Stimulated activated CD8-positive, alpha-beta memory T cell treated with anti-CD3 and anti-CD28 coated beads, Interleukin-15, amount 100 ng/mL, for 48 hours (primary cell): ENCODE results near the gene SRL.

Experiments used
- DNase-seq, 2 donors: peaks; one replicate each; pipeline ENCODE4 v3.0.0-alpha.2; 2020; ENCODE audit warnings: low read depth in 2 of 2

Gene SRL

DNA sequence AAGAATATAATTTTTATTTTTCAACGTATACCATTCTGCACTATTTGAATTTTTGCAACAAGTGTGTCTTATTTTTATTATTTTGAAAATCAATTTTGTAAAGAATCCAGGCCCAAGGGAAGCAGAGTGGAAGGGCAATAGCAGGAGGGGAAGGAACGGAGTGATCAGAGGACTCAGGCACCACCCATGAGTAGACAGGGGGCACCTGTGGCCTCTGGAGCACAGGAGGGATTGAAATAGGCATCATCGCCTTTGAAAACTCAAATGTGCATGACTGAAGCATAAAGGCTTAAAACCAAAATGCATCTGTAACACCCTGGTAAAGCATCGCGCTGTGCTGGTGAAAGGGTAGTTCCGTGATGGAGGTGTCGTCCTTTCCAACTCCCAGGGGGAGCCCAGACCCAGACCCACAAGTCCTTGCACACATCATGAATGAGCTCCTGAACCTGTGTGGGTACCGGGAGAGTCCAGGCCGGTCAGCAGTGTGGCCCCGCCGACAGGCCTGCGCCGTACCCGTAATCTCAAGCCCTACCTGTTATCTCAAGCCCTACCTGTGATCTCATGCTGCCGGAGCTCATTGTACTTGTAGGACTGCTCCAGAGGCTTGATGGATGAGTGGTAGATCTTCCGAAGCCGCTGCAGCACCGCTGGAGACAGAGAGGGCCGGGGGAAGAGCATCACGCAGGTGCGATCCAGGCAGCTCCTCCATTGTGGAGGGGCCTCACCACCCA is 39.1 kb downstream of the SRL start:
- no peak for DNase-seq

DNA sequence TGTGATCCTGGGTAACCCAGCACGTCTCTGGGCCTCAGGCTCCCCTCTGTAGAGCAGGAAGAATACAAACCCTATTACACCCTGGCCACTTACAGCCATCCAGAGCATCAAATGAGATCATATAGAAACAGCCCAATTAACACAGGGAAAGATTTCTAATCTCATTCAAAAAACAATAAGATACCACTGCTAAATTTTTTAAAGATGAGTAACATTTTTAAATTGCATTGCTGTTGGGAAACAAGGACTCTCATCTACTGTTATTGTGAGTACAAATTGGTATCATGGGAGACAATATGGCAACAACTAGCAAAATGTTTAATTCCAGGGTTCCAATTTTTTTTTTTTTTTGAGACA is 41.1 kb downstream of the SRL start:
- no peak for DNase-seq

DNA sequence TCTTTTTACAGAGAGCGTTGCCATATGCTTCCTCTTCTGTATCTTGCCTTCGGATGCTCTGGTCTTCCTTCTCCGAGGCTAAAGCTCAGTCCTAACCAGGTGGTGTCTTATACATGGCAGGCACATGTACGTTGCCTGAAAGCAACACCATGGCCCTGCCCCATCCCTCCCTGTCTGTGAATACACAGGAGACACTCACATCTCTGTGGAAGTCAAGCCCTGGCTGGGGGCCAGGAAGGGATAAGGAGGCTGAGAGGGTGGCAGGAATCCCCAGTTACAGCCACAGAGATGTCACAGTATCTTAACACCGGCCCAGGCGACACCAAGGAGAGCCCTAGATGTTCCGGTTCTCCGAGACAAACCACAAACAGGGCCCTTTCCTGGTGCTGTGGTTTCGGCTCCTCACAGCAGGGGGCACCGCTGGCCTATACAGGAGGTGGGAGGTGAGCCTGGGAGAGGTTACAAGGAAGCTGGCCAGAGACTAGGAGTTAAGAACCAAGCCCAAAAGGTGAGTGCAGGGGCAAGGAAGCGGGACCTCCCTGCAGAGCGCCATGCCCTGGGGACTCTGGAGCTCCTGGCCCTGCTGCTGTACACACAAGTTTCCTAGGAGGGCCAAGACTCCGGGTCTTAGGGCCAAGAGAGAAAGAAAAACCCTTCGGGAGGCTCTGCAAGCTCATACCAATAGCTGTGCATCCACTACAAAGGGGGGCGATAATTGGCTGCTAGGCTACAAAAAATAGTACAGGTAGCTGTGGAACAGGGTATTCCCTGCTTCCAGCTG is 41.7 kb downstream of the SRL start:
- DNase-seq = peak in 1 of 2 donors; percentile 12

DNA sequence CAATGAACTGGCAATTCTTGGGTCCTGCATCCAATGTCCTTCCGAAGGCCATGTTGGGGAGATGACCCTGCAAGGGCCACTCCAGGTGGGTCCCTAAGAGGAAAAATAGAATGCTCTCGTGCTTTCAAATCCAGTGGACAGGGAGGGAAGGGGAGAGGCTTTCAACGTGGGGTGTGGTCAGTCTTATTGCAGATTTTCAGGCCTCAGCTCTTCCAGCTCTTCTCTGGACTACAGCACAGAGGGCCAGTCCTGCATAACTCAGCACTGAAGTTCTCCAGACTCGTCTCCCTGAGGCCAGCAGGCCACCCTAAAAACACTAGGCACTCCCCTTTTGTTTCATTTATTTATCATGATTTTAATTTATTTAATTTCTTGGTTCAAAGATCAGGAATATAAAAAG is 43.1 kb downstream of the SRL start:
- no peak for DNase-seq

DNA sequence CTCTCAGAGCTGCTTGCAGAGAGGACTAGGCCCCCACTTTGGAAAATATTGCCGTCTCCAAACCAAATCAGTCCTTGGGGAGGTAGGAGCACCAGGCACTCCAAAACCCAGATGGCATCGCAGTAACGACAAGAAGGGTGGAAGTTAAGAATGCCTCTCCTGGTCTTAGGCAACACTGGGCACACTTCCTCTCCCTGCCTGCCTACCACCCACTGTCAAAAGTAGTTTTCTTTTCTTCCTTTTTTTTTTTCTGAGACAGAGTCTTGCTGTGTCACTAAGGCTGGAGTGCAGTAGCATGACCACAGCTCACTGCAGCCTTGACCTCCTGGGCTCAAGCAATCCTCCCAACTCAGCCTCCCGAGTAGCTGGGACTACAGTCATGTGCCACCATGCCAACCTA is 47.2 kb downstream of the SRL start:
- DNase-seq = no peak

DNA sequence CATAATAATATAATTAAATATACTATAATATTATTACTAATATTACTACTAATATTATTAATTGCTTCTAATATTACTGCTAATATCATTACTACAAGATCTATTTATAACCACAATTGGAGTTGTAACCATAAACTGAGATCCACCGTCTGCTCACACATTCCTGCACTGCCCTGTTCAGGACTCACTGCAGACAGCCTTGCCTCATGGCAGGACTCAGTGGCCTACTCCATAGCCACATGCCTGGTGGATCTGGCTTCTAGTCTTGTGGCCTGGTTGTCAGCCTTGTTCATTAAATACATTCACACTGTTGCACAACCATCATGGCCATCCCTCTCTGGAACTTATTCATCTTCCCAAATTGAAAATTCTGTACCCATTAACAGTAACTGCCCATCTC is 48.0 kb downstream of the SRL start:
- no peak for DNase-seq

DNA sequence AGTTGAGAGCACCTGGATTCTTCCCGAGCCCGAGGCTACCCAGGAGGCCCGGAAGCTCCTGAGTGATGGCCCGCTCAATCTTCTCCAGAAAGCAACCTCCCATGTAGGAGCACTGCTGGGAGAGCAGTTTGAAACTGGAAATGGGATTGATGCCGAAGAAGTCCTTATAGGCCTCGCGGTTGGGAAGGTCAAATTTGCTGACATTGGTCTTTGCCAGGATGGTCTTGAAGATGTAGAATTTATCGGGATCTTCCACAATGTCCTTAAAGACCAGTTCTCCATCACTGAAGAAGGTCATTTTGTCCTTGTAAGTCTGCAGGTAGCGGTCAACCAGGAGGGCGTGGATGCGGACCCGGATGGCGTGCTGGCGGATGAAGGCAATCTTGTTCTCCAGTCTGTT is 49.7 kb downstream of the SRL start:
- no peak for DNase-seq

DNA sequence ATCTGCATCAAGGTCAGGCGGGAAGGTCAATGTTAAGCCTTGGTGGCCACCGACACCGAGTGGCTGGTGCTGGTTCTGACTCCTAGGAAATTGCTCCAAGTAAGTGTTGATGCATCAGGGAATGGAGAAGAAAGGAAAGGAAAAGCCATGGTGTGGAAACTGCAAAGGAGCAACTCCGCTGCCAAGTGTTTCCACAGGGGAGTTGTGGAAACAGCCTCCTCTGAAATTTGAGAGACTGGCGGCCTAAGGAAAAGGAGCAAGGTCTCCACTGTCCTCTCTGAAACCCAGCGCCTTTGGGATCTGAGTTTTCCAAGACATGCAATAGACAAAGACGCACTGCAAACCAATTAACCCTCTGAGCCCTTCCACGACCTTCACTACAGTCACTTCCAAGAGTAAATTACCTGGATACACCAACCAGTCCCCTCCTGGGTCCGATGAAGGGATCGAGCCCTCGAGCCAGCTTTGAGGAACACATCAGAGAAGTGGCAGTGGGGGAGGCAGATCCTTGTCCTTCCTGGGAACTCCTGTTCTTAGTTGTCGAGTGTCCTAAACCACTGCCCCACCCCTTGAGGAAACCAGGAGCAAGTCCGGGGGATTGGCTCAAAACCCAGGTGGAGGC is 51.1 kb downstream of the SRL start:
- no peak for DNase-seq

DNA sequence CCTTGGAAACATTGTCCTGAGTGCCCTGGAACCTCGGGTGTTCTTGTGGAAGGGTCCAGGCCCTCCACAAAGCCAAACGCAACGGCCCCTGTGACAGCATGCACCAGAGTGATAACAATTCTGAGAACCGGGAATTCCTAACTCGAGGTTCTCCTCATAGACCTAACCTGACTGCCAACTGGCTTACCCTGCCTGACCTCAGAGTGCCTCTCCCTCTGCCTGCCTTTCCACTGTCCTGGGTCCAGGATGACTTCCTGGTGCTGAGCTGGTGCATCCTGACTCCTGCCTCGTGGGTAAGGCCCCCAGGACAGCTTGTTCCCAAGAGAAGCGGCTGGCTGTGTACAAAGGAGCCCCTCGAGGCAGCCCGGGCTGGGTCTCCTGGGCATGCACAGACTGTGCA is 51.8 kb downstream of the SRL start:
- no peak for DNase-seq

DNA sequence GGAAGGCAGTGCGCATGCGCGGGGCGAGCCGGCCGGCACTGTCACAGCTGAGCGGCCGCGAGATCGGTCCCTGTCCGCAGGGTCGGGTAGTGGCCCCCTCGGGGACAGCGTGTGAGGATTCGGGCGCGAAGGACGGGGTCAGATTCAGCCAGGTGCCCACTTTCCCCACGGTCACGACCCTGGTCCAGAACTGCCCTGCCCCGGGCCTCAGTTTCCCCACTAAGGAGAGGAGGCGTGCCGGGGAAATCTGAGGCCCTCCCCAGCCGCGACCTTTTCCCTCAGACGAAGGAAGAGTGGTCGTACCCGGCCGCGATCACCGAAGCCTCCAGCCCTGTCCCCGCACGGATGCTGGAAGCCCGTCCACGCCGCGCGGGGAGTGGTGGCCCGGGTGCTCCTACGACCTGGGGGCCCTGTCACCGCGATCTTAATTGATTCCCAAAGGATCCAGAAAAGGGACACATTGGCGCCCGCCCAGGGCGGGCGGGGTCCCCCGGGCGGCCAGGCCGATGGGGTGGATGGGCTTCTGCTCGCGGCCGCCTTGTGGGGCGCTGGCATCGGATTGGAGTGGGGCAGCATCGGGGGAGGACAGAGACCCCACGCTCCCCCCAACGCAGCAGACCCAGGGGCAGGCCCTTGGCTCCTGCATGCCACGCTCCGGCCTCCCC is 57.7 kb downstream of the SRL start:
- DNase-seq = no peak

DNA sequence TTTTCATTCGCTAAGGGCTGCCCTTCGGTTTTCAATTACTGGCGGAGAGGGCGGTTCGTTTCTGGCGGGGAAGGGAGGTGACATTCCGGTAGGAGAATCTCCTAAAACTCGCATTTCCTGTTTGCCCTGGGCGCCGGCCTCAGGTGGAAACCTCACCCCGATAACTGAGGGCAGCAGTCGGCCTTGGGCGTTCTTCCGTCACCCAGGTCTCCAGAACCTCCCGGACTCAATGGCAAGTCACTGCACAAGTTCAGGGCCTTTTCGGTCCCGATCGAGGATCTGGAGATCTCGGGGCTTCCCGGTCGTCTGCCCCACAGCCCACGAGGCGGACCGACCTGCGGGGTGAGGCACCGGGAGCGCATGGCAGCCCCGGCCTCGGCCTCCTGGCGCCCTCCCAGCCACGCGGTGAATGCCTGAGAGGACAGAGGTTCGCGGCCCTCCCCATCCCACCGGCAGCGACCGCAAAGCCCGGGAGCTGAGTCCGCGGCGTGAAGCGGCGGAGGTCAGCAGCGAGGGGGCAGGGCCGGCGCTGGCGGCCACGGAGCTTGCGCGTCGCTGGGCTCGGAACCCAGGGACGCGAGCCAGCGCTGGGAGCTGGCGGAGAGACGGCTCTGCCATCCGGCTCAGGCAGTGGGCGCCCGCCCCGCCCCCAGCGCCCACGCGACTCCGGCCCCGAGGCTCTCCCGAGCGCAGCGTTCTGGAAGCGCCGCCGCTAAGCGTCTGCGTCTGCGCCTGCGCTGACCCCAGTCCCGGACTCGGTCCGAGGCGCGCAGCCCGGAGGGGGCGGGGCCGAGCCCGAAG is 58.4 kb downstream of the SRL start:
- DNase-seq = peak; percentile 91 to 95

DNA sequence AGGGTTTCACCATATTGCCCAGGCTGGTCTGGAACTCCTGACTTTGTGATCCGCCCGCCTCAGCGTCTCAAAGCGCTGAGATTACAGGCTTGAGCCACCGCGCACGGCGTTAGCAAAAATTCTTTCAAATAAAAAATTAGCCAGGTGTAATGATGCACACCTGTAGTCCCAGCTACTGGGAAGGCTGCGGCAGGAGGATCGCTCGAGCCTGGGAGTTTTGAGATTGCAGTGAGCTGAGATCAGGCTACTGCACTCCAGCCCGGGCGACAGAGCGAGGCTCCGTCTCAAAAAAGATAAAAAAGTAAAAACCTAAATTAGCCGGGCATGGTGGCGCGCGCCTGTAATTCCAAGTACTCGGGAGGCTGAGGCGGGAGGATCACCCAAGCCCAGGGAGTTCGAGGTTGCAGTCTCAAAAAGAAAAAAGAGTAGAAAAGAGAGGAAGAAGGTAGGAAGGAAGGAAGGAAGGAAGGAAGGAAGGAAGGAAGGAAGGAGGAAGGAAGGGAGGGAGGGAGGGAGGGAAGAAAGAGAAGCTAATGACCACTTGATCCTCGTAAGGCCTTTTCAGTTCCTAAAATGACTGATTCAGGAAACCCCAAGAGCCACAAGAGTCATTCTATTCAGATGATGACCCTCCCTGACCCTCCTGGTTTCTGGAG is 59.2 kb downstream of the SRL start:
- DNase-seq = no peak

DNA sequence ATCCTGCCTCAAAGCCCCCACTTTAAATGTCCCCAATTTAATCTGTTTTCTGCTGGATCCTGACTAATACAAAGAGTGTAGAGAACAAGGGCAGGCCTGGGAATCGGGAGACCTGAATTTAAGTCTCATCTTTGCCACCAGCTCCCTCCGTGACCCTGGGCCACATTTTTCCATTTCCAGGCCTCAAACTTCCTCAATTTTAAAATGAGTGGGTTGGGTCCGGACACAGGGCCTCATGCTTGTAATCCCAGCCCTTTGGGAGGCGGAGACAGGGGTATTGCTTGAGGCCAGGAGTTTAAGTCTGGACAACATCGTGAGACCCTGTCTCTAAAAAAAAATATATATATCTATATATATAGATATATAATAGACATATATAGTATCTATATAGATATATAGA is 61.4 kb downstream of the SRL start:
- DNase-seq = no peak

DNA sequence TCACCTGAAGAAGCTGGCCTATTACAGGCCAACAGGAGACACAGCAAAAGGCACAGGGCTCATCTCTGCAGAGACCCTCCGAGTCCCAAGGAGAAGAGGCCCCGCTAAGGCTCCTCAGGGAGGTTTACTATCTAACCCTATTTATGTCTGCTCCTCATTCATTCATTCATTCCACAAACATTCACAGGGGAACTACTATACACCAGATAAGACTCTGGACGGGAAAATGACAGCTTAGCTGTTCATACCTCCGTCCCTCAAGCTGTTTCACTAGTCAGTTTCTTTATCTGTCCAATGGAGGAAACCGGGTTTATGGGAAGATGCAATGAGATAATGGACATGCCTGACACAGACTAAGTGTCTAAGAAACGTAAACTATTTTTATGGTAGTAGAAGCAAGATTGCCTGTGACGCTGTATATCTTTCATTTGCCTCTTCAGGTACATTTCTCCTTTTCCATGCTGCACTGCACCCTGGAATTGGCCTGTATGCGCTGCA is 62.1 kb downstream of the SRL start:
- no peak for DNase-seq

DNA sequence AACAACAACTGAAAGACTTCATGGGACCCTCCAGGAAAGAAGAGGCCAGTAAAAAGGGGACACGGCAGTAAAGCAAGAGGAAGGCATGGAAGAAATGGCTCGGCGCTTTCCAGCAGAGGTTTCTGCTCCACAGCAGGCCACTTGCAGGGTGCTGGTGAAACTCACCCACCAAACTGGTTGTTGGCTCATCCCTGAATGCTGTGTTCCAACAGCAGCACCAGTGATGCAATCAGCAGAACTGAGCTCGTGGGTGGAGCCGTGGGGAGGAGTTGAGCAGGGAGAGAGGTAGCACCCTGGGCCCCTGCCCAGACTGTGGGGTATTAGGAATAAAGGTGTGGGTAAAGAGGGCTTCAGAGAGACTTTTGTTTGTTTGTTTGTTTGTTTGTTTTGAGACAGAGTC is 62.9 kb downstream of the SRL start:
- no peak for DNase-seq

DNA sequence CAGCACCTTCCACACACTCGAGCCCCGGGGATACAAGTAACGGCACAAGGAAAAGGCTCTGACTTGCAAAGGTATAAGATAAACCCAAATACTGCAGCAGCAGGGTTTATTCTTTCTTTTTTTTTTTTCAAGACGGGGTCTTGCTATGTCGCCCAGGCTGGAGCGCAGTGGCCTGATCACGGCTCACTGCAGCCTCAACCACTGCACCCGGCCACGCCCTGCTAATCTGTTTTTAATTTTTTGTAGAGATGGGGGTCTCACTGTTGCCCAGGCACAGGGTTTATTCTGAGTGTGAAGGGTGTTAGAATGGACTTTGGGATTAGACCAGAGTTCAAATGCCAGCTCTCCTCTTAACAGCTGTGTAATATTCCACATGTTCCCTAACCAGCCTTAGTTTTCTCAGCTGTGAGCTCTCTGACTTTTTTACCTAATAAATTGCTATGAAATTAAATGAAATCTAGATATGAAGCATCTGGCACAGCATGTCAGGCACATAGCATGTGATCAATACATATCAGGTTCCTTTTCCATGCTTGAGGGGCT is 63.3 kb downstream of the SRL start:
- DNase-seq = no peak

DNA sequence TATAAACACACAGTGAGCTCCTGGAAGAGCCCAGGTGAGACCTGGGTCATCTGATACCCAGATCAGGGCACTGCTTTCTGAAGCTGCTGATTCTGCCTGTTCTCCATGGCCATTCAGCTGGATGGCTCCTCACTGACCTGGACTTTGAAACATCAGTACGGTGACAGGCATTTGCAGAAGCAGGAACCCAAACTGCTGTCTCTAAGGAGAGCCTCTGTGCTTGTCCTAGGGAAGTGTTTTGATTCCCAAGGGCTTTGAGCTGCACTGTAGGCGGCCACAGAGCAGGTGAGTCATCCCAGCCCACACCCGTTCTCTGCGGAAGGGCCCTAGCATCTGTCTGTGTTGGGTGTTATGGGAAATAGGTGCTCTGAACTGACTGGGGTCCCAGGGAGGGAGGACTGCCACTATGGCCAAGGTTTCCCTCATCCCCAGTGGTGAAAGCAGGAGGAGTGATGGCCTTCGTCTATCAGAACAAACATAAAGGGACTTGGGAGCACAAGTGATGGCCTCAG is 64.9 kb downstream of the SRL start:
- no peak for DNase-seq

DNA sequence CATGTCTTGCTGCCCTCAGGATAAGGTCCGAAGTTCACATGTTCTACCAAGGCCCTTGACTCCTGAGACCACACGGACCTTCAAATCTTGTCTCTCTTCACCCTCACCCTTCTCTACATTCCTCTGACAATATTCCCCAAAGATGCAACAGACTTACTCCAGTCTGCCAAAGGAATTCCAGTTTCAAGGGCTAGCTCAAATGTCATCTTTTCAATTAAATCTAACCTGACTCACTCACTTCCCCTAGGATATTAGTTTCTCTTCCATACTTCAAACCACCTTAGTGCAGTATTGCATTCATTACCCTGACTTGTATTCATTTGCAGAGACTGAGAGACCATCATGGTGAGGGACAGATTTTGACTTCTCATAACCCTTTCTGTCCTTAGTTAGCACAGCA is 66.0 kb downstream of the SRL start:
- DNase-seq = no peak

DNA sequence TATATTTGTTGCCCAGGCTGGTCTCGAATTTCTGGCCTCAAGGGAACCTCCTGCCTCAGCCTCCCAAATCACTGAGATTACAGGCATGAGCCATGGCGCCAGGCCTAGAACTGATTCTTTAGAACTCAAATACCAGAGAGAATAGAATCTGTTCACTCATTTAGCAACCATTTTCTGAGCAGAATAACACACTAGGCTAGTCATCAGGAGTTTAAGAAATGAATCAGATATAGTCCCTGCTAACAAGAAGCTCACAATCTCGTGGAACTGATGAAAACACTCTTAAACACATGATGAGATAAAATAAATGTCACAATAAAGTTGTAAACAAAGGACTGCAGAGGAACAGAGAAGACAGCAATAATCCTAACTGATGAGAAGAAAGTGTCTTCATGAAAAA is 69.8 kb downstream of the SRL start:
- DNase-seq = no peak

DNA sequence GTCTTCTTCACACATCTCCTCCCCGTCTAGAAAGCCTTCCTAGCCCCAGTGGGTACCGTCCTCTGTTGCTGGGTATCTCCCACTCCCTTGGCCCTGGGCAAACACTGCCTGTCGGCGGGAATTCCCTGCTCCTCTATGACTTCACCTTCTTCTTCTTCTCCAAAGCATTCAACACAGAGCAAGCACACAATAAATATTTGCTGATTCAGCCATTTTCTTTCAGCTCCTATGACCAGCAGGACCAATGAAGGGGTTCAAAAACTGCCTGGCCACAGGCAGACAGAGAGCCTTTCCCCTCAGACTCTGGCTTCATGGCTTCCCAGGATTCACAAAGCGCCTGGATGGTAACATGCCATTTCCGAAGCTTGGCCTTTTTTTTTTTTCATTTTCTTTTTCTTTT is 72.5 kb downstream of the SRL start:
- no peak for DNase-seq

DNA sequence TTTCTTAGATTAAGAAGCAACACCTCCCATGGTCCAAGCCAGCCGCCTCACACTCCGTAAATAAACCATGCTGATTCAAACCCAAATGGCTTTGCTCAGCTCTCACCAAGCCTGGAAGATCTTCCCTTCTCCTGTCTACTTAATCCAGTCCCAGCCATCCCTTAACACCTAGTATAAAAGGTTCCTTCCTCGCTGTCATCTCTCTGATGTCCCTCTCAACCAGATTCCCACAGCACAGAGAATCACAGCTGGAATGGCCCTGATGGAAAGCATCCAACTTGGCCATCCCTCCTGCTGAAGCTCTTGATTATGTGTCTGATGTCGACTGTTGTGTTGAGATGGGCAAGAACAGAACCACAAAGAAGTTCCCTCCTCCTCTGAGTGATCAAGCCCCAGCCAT is 75.1 kb downstream of the SRL start:
- DNase-seq = no peak
